Brain microvascular endothelial cell (primary cell): Measurements from ENCODE around the gene MTHFS.

Experiments
- DNase-seq: peaks from one replicate; pipeline ENCODE4 v3.0.0-alpha.2; 2020
- H3K27ac ChIP-seq: fragments of 250-450 bp; sonication (Bioruptor Pico); 2 replicates; pipeline ENCODE4 v1.5.1; 2020; ENCODE audit warnings: mild to moderate bottlenecking, moderate library complexity
- H3K27me3 ChIP-seq: fragments of 250-450 bp; sonication (Bioruptor Pico); replicated peaks from 2 replicates; pipeline ENCODE4 v1.5.1; 2020; ENCODE audit warnings: mild to moderate bottlenecking
- H3K36me3 ChIP-seq: fragments of 250-450 bp; sonication (Bioruptor Pico); replicated peaks from 2 replicates; pipeline ENCODE4 v1.5.1; 2020; ENCODE audit warnings: mild to moderate bottlenecking
- H3K4me3 ChIP-seq: 2 replicates; pipeline ENCODE4 v1.5.1; 2011; ENCODE audit warnings: low read depth, mild to moderate bottlenecking, control low read depth, low read length, moderate library complexity
- CTCF ChIP-seq: IDR thresholded peaks from 2 replicates; pipeline ENCODE4 v1.5.1; 2011; ENCODE audit warnings: low read depth, mild to moderate bottlenecking, moderate library complexity, low read length, control low read depth, inconsistent platforms; ENCODE audit errors: missing control alignments
- in situ Hi-C: cut with HindIII; loops from 2 replicates; pipeline ENCODE4 v1.10.0; 2017; ENCODE audit warnings: low sequenced_read_pairs, low pct_ligation_motif_present

The MTHFS gene

GRCh38 chr15:79896634-79897379 is at the start of gene MTHFS:
MTHFS (minus strand) TSS chr15:79897014; CDS start chr15:79896988, 26 bp downstream.
- peak; percentile 44 for DNase-seq
- Histone ChIP-seq H3K27me3 (no peaks in the 10 kb centered on the region), H3K4me3 (peak within 1 kb of the TSS; percentile 82), H3K36me3 (no peaks in the 10 kb centered on the region), H3K27ac (peak within 1 kb of the TSS; percentile 69)
- in situ Hi-C loops, result loop anchor here (25.0 kb wide), 1 partner anchor 265 kb away; the partner anchor contains the start of gene FAH
- TF ChIP-seq CTCF, result peak; percentile 64

- Histone ChIP-seq H3K27ac (no peak overlapping the region), H3K27me3 (no peaks in the 10 kb centered on the region), H3K36me3 (no peaks in the 10 kb centered on the region), H3K4me3 (no peak overlapping the region)
- in situ Hi-C loops, result no loop called here
- no peak for TF ChIP-seq CTCF
- DNase-seq, result no peak
Measured at GRCh38 chr15:79944622-79945021, 47.8 kb upstream of the MTHFS start.

- no peak overlapping the region for H3K4me3 ChIP-seq
- in situ Hi-C loops, result no loop called here
- no peaks in the 10 kb centered on the region for H3K27me3 ChIP-seq
- no peak overlapping the region for H3K27ac ChIP-seq
- no peak for TF ChIP-seq CTCF
- H3K36me3 ChIP-seq, result no peaks in the 10 kb centered on the region
- DNase-seq, result no peak
Measured at GRCh38 chr15:79943820-79944219, 47.0 kb upstream of the MTHFS start.

- TF ChIP-seq CTCF, result no peak
- in situ Hi-C loops, result no loop called here
- Histone ChIP-seq H3K36me3 (no peaks in the 10 kb centered on the region), H3K27ac (no peak overlapping the region), H3K4me3 (no peak overlapping the region), H3K27me3 (no peaks in the 10 kb centered on the region)
- peak; percentile 12 for DNase-seq
Measured at GRCh38 chr15:79942741-79943481, 46.1 kb upstream of the MTHFS start.

GRCh38 chr15:79939399-79939798 is 42.6 kb upstream of the MTHFS start:
- no peak for DNase-seq
- no peak for TF ChIP-seq CTCF
- no peak overlapping the region for H3K4me3 ChIP-seq
- in situ Hi-C loops, result no loop called here
- no peaks in the 10 kb centered on the region for H3K27me3 ChIP-seq
- no peak overlapping the region for H3K27ac ChIP-seq
- H3K36me3 ChIP-seq, result no peaks in the 10 kb centered on the region
